Ishikawa (cell line): Measurements from ENCODE around the gene DOK4.

ENCODE experiments used
- CEBPB ChIP-seq: IDR thresholded peaks from 2 replicates; pipeline ENCODE4 v1.6.1; 2012
- EGR1 ChIP-seq: IDR thresholded peaks from 2 replicates; pipeline ENCODE4 v1.6.1; 2012
- EP300 ChIP-seq: IDR thresholded peaks from 2 replicates; pipeline ENCODE4 v1.6.1; 2012; ENCODE audit warnings: borderline replicate concordance
- RAD21 ChIP-seq: IDR thresholded peaks from 2 replicates; pipeline ENCODE4 v1.6.1; 2012; ENCODE audit warnings: low read depth
- TAF1 ChIP-seq: IDR thresholded peaks from 2 replicates; pipeline ENCODE4 v1.6.1; 2012; ENCODE audit warnings: low read depth, mild to moderate bottlenecking
- TEAD4 ChIP-seq: IDR thresholded peaks from 2 replicates; pipeline ENCODE4 v1.6.1; 2012
- TF ChIP-seq, protein P1 (sequence below): IDR thresholded peaks from 2 replicates; pipeline ENCODE4 v1.6.1; 2012
- TF ChIP-seq, protein P2 (sequence below): IDR thresholded peaks from 2 replicates; pipeline ENCODE4 v1.6.1; 2012; ENCODE audit warnings: low read depth, mild to moderate bottlenecking

DNA sequence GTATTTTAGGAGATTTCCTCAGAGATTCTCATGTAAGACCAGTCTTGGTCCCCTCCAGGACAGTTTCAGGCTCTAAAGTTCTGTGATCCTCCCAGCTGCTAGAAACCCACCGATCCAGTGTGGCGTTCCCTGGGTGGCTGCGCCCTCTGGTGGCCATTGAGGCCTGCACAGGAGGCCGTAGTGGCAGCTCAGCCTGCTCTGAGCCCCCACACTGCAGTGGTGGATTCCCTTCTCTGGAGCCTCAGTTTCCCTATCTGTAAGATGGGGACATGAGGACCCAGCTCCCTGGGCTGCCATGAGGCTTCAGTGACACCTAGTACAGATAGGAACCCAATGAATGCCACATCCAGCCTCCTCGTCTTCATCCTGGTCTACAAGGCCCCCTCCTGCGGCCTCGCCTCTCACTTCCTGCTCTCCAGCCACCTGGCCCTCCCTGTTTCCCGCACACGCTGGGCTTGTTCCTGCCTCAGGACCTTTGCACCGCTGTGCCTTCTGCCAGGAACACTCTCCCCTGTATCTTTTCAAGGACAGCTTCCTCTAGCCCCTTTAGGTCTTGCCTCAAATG, 33.6 kb upstream of the DOK4 start:
- TF ChIP-seq TEAD4 (no peak), EGR1 (no peak), TAF1 (no peak), EP300 (no peak), RAD21 (peak; percentile 97), CEBPB (no peak)
- TF ChIP-seq, protein P1, sequence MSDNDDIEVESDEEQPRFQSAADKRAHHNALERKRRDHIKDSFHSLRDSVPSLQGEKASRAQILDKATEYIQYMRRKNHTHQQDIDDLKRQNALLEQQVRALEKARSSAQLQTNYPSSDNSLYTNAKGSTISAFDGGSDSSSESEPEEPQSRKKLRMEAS: no peak
- TF ChIP-seq, protein P2, sequence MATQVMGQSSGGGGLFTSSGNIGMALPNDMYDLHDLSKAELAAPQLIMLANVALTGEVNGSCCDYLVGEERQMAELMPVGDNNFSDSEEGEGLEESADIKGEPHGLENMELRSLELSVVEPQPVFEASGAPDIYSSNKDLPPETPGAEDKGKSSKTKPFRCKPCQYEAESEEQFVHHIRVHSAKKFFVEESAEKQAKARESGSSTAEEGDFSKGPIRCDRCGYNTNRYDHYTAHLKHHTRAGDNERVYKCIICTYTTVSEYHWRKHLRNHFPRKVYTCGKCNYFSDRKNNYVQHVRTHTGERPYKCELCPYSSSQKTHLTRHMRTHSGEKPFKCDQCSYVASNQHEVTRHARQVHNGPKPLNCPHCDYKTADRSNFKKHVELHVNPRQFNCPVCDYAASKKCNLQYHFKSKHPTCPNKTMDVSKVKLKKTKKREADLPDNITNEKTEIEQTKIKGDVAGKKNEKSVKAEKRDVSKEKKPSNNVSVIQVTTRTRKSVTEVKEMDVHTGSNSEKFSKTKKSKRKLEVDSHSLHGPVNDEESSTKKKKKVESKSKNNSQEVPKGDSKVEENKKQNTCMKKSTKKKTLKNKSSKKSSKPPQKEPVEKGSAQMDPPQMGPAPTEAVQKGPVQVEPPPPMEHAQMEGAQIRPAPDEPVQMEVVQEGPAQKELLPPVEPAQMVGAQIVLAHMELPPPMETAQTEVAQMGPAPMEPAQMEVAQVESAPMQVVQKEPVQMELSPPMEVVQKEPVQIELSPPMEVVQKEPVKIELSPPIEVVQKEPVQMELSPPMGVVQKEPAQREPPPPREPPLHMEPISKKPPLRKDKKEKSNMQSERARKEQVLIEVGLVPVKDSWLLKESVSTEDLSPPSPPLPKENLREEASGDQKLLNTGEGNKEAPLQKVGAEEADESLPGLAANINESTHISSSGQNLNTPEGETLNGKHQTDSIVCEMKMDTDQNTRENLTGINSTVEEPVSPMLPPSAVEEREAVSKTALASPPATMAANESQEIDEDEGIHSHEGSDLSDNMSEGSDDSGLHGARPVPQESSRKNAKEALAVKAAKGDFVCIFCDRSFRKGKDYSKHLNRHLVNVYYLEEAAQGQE: no peak
